HG03097 (cell line): ENCODE results near the gene ZNF330.
A peak's percentile ranks its signal among the peaks of the same experiment; 100 is the strongest.

Experiments used
- ATAC-seq: cut with Tn5 transposase; IDR thresholded peaks from one replicate; pipeline ENCODE4 v1.9.1; 2021; ENCODE audit not compliant: unreplicated experiment, low FRiP score

Gene ZNF330

GRCh38 chr4:141229408-141230101, 8.9 kb downstream of the ZNF330 start:
- peak; percentile 52 for ATAC-seq

- ATAC-seq = no peak
These were observed 13.0 kb downstream of the ZNF330 start for GRCh38 chr4:141233673-141234072.

GRCh38 chr4:141238186-141238585, 17.5 kb downstream of the ZNF330 start:
- ATAC-seq = no peak

GRCh38 chr4:141240259-141240658, 19.6 kb downstream of the ZNF330 start:
- ATAC-seq = no peak

DNA sequence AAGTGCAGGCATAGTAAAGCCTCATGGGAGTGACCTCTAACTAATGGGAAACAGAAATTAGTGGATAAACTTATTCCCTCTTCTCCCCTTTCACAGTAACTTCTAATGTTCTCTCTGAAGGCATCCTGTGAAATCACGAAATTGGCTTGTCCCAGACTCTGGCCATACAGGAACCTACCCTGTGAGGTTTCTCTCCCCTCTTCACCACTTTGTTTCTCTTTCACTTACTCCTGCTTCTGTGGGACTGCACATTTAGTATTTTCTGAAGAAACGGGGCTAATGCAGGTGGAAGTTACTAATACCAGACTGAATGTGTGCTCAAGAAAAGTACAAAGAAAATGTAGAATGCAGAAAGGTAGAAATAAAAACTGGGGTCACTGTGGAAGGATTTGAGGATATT, 20.0 kb downstream of the ZNF330 start:
- ATAC-seq = no peak

- no peak for ATAC-seq
These were observed 21.3 kb downstream of the ZNF330 start for GRCh38 chr4:141241986-141242385.

DNA sequence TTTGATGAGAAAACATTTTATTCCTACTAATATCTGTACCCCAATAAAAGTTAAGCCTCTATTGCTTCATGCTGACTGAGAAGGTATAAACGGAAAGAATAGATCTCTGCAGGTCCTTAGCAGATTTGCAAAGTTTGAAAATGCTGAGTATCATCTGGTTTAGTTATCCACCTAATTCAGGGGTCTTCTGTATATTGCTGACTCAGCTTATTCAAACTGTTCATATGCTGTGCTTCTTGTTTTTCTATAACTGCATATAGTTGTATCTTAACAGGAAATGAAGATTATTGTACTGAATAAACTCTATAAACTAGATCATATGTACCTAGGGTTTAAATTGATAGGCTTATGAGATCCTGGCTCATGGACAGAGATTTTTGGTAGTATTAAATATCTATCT, 23.7 kb downstream of the ZNF330 start:
- ATAC-seq = no peak

DNA sequence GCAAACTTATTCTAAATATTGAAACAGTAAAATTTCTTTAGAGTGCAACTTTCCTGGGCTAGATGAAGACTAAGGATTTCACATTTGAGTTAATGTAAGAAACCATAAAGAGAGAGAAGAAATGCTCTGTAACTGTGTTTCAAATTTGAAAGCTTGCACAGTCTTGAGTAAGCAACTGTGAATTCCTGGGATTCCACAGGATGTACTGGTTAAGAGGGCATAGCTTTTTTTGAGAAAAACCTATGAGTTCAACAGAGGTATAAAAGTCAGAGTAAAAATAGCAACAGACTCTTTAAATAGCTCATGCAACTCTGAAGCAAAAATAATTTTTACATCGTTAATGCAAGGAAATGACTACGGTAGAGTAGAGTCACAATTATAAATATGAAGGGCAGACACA, 25.5 kb downstream of the ZNF330 start:
- ATAC-seq = no peak

DNA sequence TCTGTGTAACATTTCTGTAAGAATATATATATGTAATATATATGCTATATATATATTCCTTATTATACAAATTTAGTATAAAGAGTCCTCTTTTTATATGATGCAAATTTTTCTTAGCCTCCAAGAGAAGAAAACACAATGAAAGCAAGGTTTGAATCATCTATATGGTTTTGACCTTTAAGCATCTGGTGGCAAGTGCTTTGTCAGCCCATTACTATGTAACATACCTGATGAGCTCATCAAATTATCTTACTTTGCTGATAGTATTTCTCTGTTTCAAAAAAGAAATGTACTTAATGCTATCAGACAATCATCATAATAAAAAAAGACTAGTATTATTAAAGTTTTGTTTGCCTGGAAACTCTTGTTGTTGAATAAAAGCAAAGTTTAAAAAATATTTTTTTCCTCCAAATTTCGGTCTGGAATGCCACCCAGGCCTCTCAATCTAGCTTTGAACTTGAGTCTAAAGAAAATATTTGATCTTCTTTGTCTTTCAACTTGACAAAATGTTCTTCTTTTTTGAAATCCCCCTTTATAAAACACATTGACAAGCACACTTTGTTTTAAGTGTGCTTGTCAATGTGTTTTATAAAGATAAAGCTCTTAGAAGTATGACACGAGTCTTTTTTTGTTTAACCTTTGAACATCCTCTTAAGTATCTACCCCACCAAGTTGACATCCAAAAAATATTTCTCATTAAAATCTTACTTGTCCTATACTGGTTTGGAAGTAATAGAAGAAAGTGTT, 26.2 kb downstream of the ZNF330 start:
- ATAC-seq = no peak

- no peak for ATAC-seq
These were observed 26.7 kb downstream of the ZNF330 start for GRCh38 chr4:141247430-141247780.

DNA sequence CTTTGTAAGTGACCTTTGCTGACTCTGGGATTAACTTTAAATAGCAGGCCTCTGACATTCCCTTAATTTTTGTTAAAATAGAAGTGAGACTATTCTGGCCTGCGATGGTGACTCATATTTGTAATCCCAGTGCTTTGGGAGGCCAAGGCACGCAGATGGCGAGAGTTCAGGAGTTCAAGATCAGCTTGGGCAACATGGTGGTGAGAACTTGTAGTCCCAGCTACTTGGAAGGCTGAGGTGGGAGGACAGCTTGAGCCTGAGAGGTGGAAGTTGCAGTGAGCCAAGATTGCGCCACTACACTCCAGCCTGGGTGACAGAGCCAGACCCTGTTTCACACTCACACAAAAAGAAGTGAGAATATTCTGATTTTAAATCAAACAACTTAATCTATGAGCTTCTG, 27.3 kb downstream of the ZNF330 start:
- ATAC-seq = no peak

DNA sequence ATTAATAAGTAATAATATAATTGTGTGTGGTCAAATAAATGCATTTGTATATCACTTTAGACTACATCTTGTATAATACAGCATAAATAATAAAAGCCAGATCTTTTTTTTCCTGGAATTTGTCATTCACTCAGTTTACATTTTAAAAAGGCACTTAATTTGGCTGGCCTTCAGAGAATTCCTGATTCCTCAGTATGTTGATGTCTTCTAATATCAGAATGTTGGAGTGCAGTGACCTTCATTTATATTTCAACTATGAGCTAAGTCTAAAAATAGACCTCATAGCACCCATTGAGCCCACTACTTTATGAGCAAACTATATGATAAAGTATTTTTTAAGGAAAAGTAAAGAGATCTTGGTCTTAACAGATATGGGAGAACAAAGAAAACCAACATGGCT, 27.8 kb downstream of the ZNF330 start:
- no peak for ATAC-seq

DNA sequence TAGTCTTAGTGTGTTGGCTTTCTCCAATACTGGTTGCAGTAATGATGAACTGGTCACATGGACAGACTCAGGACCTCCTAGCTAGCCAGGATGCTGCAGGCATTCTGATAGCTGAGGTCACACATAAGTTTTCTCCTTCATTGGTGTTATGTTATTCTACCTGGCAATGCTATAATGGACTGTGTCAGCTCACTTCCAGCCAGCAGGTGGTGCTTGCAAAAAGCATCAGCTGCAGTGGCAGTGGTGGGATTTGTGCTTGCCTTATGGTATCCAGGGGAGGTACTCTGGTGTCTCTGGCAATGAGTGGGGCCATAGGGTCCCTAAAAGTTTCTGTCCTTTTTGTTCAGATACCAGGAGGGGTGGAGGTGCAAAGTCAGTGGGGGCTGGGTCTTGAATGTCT, 33.6 kb downstream of the ZNF330 start:
- no peak for ATAC-seq

DNA sequence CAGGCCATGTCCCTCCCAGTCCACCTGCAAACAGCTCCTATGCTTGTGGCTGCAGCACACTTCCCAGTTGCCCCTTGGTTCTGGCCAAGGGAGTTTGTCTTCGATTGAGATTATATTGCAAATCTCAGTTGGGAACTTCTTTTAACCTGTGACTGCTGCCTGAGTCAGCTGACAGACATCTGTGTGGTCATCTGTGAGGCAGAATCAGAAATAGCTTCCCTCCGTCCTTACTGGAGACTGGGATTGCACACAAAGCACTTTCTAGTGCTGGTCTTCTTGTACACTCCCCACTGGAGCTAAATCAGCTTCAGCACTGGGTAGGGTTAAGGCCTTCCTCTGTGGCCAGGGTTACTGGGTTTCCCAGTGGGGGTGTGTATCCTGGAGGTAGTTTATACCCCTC, 34.3 kb downstream of the ZNF330 start:
- no peak for ATAC-seq

DNA sequence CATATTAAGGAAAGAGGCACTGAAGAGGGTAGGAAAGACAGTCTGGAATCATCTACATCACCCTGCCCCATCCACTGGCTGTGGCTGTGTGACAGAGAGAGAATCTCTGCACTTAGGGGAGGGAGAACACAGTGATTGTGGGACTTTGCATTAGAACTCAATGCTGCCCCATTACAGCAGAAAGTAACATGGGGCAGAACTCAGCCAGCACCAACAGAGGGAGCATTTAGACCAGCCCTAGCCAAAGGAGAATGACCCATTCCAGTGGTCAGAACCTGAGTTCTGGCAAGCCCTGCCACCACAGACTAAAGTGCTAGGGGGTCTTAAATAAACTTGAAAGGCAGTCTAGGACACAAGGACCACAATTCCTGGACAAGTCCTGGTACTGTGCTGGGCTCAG, 37.9 kb downstream of the ZNF330 start:
- no peak for ATAC-seq

GRCh38 chr4:141275834-141276233, 55.1 kb downstream of the ZNF330 start:
- ATAC-seq = no peak

GRCh38 chr4:141283152-141283551, 62.5 kb downstream of the ZNF330 start:
- no peak for ATAC-seq

DNA sequence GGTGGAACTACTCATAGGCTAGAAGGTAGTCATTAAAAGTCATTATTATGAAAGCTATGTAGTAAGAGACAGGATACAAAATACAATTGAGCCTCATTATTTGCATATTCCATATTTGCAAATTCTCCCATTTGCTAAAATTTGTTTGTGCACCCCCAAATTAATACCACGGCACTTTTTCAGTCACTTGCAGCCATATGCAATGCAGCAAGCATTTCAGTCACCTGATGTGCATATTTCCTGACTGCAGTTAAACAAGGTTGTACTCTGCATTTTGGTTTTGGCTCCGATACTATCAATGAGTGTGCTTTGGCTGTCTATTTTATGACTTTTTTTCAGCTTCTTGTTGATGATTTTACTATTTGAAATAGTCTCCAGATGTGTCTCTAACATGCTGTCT, 62.9 kb downstream of the ZNF330 start:
- no peak for ATAC-seq
